ENCODE measurements around the gene WNT3A. TPM values are rescaled to one million over a fixed set of nuclear protein-coding genes. Genes with fewer than 3 reads are reported as not detected.

WNT3A gene
- total RNA-seq, 1 donor from 2014 or later = not detected

GRCh38 chr1:228097333-228098081 is 90.7 kb downstream of the WNT3A start:
- no peak for DNase-seq (ENCODE audit: low read depth)

DNA sequence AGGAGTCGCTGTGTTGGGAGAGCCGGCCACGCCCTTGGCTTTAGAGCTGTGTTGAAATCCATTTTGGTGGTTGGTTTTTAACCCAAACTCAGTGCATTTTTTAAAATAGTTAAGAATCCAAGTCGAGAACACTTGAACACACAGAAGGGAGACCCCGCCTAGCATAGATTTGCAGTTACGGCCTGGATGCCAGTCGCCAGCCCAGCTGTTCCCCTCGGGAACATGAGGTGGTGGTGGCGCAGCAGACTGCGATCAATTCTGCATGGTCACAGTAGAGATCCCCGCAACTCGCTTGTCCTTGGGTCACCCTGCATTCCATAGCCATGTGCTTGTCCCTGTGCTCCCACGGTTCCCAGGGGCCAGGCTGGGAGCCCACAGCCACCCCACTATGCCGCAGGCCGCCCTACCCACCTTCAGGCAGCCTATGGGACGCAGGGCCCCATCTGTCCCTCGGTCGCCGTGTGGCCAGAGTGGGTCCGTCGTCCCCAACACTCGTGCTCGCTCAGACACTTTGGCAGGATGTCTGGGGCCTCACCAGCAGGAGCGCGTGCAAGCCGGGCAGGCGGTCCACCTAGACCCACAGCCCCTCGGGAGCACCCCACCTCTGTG is 91.6 kb downstream of the WNT3A start:
- no peak for DNase-seq (ENCODE audit: low read depth)

GRCh38 chr1:228099331-228099732 is 92.5 kb downstream of the WNT3A start:
- DNase-seq (ENCODE audit: low read depth) = no peak

DNA sequence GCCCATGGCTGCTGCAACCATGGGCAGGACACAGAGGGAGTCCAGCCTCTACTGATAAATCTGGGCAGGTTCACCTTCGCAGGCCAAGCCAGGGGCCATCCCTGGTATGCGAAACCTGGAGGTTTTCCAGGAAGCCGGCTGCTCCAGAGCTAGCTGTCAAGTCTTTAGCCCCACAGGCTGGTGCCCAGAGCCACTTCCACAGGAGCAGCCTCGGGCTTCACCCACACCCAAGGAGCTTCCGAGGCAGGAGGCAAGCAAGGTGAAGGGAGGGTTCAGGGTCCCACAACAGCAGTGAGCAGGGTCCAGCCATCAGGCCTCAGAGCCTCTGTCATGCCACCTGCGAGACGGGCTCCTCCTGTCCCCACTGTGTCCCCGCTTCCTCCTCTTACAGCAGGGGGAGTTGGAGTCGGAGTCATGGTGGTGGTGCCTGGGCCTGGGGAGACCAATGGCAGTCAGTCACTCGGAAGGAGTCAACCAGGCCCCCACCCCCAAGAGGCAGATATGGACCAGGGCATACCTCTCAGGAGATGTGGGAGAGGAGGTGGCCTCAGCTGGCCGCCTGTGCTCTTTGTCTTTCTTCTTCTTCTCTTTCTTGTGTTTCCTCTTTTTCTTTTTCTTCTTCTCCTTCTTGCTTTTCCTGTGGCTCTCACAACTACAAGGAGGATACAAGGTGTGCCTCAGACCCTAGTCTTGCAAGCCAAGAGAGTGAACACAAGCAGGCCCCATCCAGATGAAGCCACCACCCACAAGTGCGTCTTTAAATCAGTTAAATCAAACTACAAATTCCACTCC is 94.2 kb downstream of the WNT3A start:
- DNase-seq (ENCODE audit: low read depth) = no peak

DNA sequence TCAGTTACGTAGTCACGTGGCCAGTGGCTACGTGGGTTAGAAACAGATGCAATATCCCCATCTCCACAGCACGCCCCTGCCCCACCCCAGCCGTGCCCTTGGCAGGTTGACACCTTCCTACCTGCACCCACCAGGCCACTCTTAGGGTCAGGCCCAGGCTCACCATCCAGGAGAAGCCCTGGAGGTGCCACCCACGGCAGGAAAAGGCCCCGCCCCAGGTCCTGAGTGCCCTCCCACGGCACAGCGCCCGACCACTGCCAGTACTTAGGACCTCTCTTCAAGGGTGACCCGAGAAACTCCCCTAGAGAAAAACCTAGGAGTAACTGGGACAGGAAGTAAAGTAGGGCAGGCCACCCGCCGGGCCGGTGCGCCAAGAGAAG is 94.8 kb downstream of the WNT3A start:
- no peak for DNase-seq (ENCODE audit: low read depth)

GRCh38 chr1:228101994-228102790 is 95.4 kb downstream of the WNT3A start:
- DNase-seq (ENCODE audit: low read depth) = no peak

DNA sequence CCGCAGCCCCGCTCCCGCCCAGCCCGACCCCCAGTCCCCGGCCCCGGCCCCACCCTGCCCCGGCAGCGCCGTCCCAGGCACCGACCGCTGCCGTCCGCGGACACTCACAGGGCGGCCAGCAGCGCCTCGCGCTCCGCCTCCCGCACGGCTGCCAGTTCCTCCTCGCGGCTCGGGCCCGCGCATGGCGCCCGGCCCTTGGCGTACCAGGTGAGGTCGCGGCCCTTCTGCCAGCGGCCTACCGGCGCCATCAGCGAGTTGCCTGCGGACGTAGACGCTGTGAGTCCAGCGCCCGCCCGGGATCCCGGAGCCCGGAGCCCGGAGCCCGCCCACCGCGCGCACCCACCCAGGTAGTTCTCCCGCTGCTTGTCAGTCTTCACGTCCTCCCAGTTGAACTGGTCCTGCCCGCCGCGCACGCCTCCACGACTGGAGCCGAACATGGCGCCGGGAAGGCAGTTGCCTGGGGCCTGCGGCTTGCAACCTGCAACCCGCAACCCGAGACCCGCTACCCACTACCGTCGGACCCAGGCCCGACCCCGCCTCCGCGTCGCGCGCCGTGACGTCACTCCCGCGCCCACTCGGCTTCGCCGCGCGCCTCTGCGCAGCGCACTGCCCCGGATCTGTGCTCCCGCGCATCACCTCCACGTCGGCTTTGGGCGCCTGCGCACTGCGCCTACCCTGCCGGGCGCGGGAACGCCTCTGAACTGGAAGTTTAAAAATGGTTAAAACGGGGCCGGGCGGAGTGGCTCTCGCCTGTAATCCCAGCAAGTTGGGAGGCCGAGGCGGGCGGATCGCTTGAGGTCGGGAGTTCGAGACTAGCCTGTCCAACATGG is 96.2 kb downstream of the WNT3A start, which contains the start of gene C1orf35:
Gene C1orf35 (minus strand): TSS at position 535 of the 830 bp plus-strand sequence. CDS start 98 bp downstream, at position 437.
- DNase-seq (ENCODE audit: low read depth) = peak; percentile 92

DNA sequence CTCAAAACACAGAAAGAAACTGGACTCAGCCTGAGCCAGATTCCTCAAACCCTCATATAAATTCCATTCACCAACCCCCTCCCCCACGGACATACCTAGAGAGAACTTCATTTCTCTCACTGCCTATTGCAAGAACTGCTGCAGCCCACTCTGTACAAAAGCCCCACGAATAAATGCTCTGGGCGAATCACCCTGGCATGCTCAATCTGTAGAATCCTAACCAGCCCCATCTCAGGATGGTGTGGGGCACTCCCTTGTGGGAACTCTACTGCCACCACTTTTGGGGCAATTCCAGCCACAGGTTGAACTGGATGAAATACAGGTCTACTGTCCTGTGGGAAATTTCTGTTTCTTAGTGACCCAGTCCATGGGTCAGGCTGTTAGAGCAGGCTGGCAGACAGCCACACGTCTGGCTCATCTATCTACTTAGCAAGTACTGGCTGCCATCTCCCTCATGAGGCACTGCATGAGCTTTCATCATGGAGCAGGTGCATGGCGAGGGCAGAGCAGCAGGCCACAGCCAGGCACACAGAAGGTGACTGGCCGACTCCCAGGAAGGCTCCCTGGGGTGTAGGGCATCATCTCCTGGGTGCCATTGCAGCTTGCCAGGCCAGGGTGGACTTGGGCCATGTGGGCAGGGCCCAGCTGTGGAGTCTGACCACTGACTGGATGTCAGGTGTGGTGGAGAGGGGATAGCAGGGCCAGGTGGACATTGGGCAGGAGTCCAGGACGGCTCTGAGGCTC is 97.9 kb downstream of the WNT3A start:
- DNase-seq (ENCODE audit: low read depth) = no peak

DNA sequence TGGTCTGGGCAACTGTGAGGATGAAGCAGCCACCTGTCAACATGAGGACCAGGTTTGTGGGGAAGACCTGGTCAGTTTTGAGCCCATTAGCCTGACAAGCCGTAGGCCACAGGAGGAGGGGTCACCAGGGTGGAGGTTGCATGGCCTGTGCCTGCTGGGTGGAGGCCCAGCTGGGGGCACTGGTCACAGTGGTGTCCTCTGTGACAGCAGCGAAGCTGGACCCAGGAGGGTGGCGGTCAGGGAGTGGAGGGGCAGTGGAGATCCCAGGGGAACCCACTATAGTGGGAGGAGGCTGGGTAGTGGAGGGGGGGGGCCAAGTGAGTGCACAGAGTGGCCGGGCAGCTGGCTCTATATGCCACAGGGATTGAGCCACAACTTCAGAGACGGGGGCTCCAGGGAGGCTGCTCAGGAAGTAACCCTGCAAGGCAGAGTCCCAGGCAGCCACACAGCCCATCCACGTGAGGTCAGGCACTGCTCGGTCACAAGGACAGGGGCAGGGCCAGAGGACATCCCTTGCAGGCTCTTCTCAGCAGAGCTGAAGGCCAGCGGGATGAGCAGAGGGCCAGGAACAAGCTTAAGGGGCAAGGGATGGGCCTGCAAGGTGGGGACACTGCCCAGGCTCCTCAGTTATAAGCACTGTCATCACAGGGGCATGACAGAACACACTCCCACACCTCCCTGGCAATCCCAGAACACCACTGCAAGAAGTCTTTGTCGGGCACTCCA is 98.6 kb downstream of the WNT3A start:
- DNase-seq (ENCODE audit: low read depth) = no peak

DNA sequence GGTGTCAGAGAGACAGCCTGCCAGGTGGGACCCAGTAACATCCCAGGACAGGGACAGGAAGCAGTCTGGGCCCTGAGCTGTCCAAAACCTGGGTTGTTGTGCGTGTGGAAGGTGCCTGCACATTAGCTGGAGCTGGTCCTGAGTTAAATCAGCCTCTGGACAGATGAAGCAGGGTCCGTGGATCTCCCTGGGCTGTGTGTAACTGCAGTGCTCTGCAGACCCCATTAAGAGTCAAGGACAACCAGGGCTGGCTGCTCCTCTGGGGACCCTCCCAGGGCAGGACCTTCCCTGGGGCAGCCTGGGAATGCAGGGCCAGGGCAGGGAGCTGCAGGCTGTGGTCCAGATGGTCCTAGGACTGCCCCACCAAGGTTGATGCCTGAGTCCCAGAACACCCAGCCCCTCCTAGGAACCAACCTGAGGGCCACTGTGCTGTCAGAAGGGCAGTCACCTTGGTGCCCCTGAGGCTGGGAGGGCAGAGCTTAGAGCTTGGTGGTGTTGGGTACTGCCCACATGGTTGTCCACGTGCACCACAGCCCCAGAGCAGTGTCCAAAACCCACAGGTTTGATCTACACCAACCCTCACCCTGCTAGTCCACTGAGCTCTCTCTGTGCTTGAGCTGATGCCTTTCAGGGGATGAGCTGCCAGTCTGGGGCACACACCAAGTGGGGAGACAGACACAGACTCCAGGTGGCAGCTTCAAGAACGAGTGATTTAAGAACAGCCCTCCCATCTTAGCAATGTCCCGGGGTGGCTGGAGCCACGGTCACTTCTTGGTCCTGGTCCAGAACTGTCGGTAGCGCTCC is 99.4 kb downstream of the WNT3A start:
- DNase-seq (ENCODE audit: low read depth) = no peak

DNA sequence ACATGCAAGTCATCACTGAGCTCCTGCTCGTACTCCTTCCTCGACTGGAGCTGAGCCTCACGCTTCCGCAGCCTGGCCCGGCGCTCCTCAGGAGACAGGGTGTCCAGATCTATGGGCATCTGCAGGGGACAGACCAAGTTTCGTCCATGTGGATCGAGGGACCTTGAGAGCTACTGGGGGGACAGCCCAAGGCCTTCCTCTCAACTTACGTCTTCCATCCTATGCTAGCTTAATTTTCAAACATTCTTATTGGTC is 99.9 kb downstream of the WNT3A start:
- no peak for DNase-seq (ENCODE audit: low read depth)

- DNase-seq (ENCODE audit: low read depth) = no peak
Observed at GRCh38 chr1:228107636-228108035, 100.8 kb downstream of the WNT3A start.

DNA sequence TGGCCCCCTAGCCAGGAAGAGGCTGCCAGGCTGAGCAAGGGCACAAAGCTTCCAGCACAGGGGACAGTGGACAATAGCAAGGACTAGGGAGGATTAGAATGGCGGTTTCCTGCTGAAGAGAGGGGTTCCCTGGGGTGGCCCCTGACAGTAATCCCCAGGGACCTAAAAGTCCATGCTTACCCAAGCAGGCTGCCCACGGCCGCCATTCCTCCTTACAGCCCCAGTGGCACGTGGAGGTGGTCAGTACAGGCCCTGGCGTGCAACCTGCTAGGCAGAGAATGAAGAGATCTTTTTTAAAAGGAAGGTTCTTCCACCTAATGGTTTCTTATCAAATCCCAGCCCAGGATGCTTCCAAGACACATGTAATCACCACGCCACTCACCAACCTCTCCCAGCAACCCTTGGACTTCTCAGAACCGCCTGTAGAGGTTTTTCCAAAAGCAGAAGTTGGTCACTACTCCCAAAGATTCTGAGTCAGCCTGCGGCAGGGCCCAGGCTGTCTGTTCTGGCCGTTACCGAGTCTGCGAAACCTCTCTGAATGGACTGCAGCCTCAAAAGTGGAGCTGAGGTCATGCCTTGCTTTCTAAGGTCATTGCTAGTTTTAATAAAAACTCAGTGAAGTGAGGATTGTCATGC is 101.4 kb downstream of the WNT3A start:
- DNase-seq (ENCODE audit: low read depth) = no peak

DNA sequence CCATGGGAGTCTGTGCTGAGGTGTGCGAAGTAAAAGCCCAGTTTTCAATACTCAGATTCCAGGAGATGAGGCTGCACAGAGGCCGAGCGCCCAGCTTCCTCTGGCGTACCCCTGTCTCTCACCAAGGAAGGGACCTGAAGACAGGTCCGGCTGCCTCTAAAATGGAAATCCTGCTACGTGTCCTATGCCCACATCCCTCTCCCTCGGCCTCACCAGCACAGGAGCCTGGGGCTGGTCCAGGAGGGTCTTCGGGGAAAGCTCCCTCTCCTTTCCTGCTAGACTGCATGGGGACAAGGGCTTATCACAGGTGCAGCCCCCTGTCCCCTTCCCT is 101.9 kb downstream of the WNT3A start:
- no peak for DNase-seq (ENCODE audit: low read depth)

DNA sequence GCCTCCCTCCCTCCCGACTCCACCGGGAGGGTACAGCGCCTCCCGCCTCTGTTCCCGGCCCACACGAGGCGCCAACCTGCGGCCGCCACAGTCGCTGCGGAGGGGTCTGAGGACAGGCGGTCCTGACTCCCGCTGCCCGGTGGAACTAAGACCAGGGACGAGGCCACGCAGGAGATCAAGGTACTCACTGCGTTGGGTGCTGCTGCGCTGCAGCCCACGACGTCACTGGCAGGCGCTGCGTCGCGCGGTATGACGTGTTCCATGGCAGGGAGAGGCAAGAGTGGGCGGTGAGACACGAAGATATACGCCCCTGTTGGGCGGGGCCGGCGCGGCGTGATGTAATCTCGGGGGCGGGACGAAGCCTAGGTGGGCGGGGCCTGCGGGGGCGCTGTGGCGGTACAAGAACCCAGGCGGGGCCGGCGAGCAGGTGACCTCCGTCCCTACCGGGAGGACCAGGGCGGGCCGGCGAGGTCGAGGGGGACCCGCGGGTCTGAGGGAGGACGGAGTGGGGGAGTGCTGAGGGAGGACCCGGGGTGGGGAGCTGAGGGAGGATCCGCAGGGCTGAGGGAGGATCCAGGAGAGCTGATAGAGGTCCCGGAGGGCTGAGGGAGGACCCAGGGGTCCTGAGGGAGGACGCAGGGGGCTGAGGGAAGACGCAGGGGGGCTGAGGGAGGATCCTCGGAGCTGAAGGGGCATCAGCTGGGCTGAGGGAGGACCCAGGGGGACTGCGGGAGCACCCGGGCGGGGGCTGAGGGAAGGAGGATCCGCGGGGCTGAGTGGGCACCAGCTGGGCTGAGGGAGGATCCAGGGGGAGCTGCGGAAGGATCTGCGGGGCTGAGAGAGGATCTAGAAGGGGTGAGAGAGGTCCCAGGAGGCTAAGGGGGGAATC is 102.5 kb downstream of the WNT3A start, which contains the start of gene MRPL55:
Gene MRPL55 (minus strand): TSS at position 227 of the 889 bp plus-strand sequence. CDS start 1,039 bp downstream, outside the sequence.
- DNase-seq (ENCODE audit: low read depth) = peak; percentile 96

GRCh38 chr1:228109962-228110488 is 103.2 kb downstream of the WNT3A start:
- DNase-seq (ENCODE audit: low read depth) = peak; percentile 69

GRCh38 chr1:228110556-228110955 is 103.8 kb downstream of the WNT3A start:
- DNase-seq (ENCODE audit: low read depth) = no peak

All from myocyte (in vitro differentiated cells).